ENCODE results near the gene PTPRN2. TPM values are rescaled to one million over a fixed set of nuclear protein-coding genes. Genes with fewer than 3 reads are reported as not detected.
"Not testable (repeated sequence)": the region's sequence is repeated elsewhere in the genome, so short reads cannot be mapped to it uniquely, and the experiment has no call there.

Gene PTPRN2
- total RNA-seq, 1 experiment from 2014 or later: 1.1 TPM

GRCh38 chr7:157895520-157896375 lies 691.9 kb downstream of the PTPRN2 start:
- POLR2A ChIA-PET: no interaction called here
- peaks cover 9% of the 10 kb centered on the region for H3K27me3 ChIP-seq (ENCODE audit: control insufficient read depth, insufficient read depth, low read length)
- TF ChIP-seq CTCF (IDR thresholded peaks at IDR 0.05) (no peak), REST (IDR thresholded peaks at IDR 0.05; ENCODE audit: insufficient read depth in 1 of 2, low read depth in 2 of 2, low read length in 1 of 2) (no peak), SIN3A (IDR thresholded peaks at IDR 0.05; ENCODE audit: borderline replicate concordance, insufficient read depth, low read depth, low read length) (no peak), POLR2AphosphoS5 (IDR thresholded peaks at IDR 0.05; ENCODE audit: low read depth, low read length) (no peak), TCF7L2 (IDR thresholded peaks at IDR 0.05; ENCODE audit: low read depth, low read length) (no peak)
- H3K27ac ChIP-seq (ENCODE audit: low read length): no peak overlapping the region
- intact Hi-C loops (cut with micrococcal nuclease; ENCODE audit: unreplicated experiment): no loop called here
- no peaks in the 10 kb centered on the region for H3K4me1 ChIP-seq (ENCODE audit: control insufficient read depth, insufficient read depth, low read length)
- CTCF ChIA-PET: no interaction called here
- no peaks in the 10 kb centered on the region for H3K36me3 ChIP-seq (ENCODE audit: control insufficient read depth, insufficient read depth, low read length)
- in situ Hi-C loops (cut with HindIII; ENCODE audit: low pct_unique_long_range_greater_than_20kb, low sequenced_read_pairs): no loop called here
- no peak for DNase-seq (ENCODE audit: low read depth, low spot score)
- H3K9me3 ChIP-seq (ENCODE audit: control insufficient read depth, insufficient read depth, low read depth, low read length): no peaks in the 10 kb centered on the region
- no peak for ATAC-seq
- BruUV-seq (replicated peaks): no TSS peak
- H3K4me3 ChIP-seq (ENCODE audit: low read depth in 2 of 2, low read length in 2 of 2): no peak overlapping the region

GRCh38 chr7:157895098-157895497 lies 692.5 kb downstream of the PTPRN2 start:
- H3K4me3 ChIP-seq (ENCODE audit: low read depth in 2 of 2, low read length in 2 of 2); intact Hi-C loops (cut with micrococcal nuclease; ENCODE audit: unreplicated experiment); H3K36me3 ChIP-seq (ENCODE audit: control insufficient read depth, insufficient read depth, low read length); ATAC-seq; H3K27me3 ChIP-seq (ENCODE audit: control insufficient read depth, insufficient read depth, low read length); POLR2A ChIA-PET; CTCF ChIA-PET; H3K4me1 ChIP-seq (ENCODE audit: control insufficient read depth, insufficient read depth, low read length); BruUV-seq (replicated peaks); H3K27ac ChIP-seq (ENCODE audit: low read length); in situ Hi-C loops (cut with HindIII; ENCODE audit: low pct_unique_long_range_greater_than_20kb, low sequenced_read_pairs); DNase-seq (ENCODE audit: low read depth, low spot score); H3K9me3 ChIP-seq (ENCODE audit: control insufficient read depth, insufficient read depth, low read depth, low read length): not testable (repeated sequence)

- BruUV-seq (replicated peaks): no TSS peak
- Histone ChIP-seq H3K27me3 (ENCODE audit: control insufficient read depth, insufficient read depth, low read length) (peaks cover 9% of the 10 kb centered on the region), H3K36me3 (ENCODE audit: control insufficient read depth, insufficient read depth, low read length) (no peaks in the 10 kb centered on the region), H3K9me3 (ENCODE audit: control insufficient read depth, insufficient read depth, low read depth, low read length) (no peaks in the 10 kb centered on the region), H3K4me3 (ENCODE audit: low read depth in 2 of 2, low read length in 2 of 2) (no peak overlapping the region), H3K27ac (ENCODE audit: low read length) (no peak overlapping the region), H3K4me1 (ENCODE audit: control insufficient read depth, insufficient read depth, low read length) (no peaks in the 10 kb centered on the region)
- in situ Hi-C loops (cut with HindIII; ENCODE audit: low pct_unique_long_range_greater_than_20kb, low sequenced_read_pairs) (no loop called here), intact Hi-C loops (cut with micrococcal nuclease; ENCODE audit: unreplicated experiment) (no loop called here)
- ATAC-seq: no peak
- ChIA-PET POLR2A (no interaction called here), CTCF (interaction anchor here (0.6 kb wide), 1 partner anchor 173 kb away, joined by 3 read pairs; no protein-coding TSS in a partner anchor)
- no peak for DNase-seq (ENCODE audit: low read depth, low spot score)
- TF ChIP-seq SIN3A (IDR thresholded peaks at IDR 0.05; ENCODE audit: borderline replicate concordance, insufficient read depth, low read depth, low read length) (no peak), TCF7L2 (IDR thresholded peaks at IDR 0.05; ENCODE audit: low read depth, low read length) (no peak), POLR2AphosphoS5 (IDR thresholded peaks at IDR 0.05; ENCODE audit: low read depth, low read length) (no peak), REST (IDR thresholded peaks at IDR 0.05; ENCODE audit: insufficient read depth in 1 of 2, low read depth in 2 of 2, low read length in 1 of 2) (no peak), CTCF (IDR thresholded peaks at IDR 0.05) (no peak)
These were observed 694.0 kb downstream of the PTPRN2 start for GRCh38 chr7:157893535-157894044.
